Fibroblast of skin of scalp (primary cell): ENCODE measurements around the gene MAP3K13.
"Not testable (repeated sequence)": the region's sequence is repeated elsewhere in the genome, so short reads cannot be mapped to it uniquely, and the experiment has no call there.

ENCODE experiments used
- DNase-seq: peaks from one replicate; pipeline ENCODE4 v3.0.0-alpha.2; 2013

MAP3K13 gene

DNA sequence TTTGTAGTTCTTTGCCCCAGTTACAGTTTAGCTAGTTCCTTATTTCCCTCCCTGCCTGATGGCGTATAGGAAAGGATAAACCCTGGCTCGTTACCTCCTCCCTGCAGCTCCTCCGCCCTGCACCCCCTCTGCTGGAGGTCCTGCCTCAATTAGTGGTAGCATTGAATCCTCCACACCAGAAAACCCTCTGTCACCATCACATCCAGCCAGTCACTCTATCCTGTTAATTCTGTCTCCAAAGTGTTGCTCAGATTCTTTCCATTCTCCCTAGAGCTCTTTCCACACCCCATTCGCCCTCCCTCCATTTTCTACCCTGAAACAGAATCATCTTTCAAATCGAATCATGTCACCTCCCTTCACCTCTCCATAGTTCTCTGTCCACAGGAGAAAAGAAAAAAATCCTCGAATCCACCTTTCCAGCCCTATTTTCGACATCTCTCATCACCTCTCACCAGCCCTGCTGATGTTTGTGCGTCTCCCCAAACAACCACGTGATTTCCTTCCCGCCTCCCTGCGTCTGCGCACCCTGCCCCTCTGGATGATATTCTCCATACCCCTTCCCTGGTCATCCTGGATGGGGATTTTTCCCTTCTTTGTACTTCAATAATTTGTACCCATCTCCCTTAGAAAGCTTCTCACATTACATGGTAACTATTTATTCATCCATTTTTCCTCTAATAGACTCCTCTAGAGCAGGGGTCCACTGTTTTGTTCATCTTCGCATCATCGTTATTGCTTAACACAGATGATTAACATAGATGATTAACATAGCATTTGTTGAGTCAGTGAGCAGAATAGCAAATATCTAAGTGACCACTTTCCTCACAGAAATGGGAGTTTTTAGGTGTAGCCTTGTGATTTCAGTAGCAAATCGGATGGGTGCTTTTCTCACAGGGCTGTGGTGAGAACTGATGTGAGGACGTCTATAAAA is 37.1 kb downstream of the MAP3K13 start:
- no peak for DNase-seq

- DNase-seq = no peak
Observed at GRCh38 chr3:185400866-185401265, 37.9 kb downstream of the MAP3K13 start.

DNA sequence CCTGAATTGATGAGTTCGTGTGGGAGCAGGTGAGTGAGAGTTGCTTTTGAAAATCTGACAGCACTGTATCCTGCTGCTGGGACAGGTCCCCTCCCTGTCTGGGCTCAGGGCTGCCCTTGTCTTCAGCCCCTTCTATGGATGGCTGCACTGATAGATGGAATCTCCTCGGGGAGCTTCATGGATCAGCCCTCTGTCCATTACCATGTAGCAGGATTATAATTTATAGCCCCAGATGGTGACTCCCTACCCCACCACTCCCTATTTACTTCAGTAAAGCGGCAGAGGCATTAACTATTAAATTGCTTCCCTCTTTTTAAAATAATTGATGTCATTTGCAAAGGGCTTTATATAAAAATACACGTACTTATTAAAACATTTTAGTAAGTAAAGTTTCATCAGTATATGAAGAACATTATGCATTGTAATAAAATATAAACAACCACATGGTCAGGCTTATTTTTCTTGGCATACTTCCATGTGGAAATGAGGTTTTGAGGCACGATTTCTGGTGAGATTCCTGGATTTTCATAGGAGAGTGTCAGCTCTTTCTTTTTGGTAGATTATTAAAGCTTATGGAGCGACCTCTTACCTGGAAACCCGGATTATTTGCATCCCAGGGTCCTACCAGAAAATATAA is 38.5 kb downstream of the MAP3K13 start:
- DNase-seq = peak; percentile 33

- DNase-seq = peak; percentile 19
Observed at GRCh38 chr3:185402561-185402960, 39.6 kb downstream of the MAP3K13 start.

- no peak for DNase-seq
Observed at GRCh38 chr3:185403002-185403401, 40.1 kb downstream of the MAP3K13 start.

DNA sequence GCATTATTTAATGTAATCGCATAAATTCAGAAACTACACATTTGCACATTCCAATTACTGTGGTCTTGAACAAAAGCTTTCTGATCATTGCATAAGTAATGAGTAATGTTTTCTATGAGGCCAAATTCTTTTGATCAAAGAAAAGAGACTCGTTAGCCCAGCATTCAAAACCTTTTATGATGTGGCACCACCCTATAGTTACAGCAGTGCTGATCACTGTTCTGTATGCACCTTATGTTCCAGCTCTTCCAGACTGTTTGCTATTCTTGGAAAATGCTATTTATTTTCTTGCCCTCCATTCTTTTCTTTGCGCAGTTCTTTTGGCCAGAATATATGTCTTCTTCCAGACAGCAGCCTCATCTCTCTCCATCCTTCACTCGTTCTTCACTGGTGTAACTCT is 42.3 kb downstream of the MAP3K13 start:
- DNase-seq = no peak

GRCh38 chr3:185405664-185406063 is 42.7 kb downstream of the MAP3K13 start:
- DNase-seq = no peak

DNA sequence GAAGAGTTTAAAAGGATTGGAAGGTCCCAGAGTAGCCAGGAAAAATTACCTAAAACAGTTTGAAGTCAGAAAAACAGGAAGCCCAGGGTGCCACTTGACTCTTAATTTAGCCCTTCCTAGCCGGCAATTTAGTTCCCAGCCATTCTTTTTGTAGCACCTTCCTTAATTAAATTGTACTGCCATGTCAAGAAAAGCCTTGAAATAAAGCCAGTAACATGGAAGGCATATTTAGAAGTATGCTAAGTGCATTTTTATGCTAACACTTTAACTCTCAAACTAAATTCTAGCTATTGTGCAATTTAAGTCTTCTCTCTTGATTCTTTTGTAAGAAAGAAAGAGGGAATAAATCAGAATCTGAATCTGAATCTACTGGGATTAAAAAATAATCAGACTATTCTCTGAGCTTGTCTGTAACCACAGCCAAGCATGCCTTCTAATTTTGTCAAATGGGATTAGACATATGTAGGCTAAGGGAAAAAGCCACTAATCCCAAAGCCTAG is 43.2 kb downstream of the MAP3K13 start:
- no peak for DNase-seq

- DNase-seq = peak; percentile 18
Observed at GRCh38 chr3:185409957-185410356, 47.0 kb downstream of the MAP3K13 start.

DNA sequence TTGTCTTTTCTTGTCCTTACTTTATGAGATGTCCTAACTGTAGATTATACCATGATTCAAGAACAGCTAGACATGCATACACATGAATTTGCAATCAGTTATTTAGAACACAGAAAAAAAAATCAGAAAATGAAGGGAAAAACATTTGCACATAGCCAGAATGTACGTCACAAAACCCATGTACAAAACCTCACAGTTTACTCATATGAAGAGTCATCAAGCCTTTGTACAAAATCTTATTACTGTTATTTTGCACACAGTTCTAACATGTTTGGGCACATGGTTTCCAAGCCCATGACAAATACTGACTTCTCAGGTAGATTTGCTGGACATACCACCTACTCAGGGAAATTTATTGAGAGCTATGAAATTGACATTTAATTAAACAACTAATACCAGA is 48.2 kb downstream of the MAP3K13 start:
- DNase-seq = no peak

DNA sequence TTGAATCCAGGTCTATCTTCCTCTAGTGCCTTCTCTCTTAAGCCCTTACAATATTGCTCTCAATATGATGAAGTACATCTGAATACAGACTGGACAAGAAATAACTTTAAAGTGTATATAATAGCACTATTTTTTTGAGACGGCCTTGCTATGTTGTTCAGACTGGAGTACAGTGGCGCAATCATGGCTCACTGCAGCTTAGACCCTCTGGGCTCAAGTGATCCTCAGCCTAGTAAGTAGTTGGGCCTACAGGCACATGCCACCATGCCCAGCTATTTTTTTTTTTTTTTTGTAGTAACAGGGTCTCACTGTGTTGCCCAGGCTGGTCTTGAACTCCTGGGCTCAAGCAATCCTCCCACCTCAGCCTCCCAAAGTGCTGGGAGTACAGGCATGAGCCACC is 53.6 kb downstream of the MAP3K13 start:
- DNase-seq = no peak

GRCh38 chr3:185418561-185418977 is 55.6 kb downstream of the MAP3K13 start:
- DNase-seq = not testable (repeated sequence)

DNA sequence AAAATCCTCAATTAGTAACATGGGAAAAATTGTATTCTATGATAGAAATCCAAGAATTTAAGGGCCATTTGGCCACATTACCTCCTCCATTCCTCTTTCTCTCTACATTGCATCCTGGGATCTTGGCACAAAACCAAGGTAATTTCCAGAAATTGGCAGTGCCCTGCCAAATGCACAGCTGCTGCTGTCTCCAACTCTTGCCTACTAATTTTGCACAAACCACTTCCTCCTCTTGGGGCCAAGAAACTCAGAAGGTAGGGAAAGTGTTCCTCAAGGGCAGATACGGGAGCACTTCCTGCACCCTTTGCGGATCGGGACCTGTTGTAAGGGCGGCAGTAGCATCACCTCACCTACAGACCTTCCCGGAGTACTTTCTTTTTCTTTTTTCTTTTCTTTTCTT is 57.8 kb downstream of the MAP3K13 start:
- DNase-seq = peak; percentile 4

DNA sequence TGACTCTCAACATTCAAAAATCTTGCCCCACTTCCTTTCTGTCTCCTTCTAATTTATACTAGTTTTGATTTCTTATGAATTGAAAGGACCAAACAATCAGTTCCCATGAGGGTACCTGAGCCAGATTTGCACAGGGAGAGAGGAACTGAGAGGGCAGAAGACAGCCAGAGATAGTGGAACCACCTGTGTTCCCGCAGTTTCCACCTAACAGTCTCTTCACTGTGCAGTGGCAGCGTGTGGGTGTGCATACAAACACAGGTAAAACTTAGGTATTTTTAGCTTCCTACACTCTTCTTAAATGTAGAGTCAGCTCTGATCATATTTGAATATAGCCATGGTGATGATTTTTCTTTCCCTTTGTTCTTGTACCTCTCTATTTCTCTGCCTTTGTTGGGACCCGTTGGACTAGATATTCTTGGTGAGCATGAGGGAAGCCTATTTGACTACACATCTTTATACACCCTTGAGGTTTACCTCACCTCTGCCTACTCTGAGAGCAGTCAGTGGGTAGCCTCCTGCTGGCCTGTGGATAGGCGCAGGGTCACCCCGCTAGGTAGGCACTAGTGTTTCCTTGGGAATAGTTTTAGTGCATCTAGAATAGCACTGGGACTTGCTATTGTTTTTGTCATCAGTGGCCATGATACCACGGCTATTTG is 58.8 kb downstream of the MAP3K13 start:
- DNase-seq = no peak

DNA sequence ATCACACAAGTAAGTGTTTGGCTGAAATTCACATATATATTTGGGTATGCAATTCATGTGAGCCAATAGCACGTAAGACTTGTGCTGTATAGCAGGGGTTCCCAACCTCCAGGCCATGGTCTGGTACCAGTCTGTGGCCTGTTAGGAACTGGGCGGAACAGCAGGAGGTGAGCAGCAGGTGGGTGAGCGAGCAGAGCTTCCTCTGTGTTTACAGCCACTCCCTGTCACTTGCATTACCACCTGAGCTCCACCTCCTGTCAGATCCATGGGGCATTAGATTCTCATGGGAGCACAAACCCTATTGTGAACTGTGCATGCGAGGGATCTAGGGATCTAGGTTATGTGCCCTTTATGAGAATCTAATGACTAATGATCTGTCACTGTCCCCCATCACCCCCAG is 59.7 kb downstream of the MAP3K13 start:
- no peak for DNase-seq

DNA sequence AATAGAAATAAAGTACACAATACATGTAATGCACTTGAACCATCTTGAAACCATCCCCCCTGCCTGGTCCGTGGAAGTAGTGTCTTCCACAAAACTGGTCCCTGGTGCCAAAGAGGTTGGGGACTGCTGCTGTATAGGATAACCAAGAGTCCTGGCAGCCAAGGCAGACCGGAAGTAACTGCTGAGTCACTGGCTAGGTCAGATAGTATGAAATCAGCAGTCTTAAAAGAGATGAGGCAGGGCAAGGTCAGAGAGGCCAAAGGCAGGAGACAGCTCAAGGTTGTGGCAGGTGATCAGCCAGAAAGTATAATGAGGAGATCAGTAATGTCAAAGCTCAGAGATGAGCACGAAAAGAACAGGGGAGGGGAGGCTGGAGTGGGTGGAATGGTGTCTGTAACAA is 60.2 kb downstream of the MAP3K13 start:
- no peak for DNase-seq

- no peak for DNase-seq
Observed at GRCh38 chr3:185424435-185424834, 61.5 kb downstream of the MAP3K13 start.

DNA sequence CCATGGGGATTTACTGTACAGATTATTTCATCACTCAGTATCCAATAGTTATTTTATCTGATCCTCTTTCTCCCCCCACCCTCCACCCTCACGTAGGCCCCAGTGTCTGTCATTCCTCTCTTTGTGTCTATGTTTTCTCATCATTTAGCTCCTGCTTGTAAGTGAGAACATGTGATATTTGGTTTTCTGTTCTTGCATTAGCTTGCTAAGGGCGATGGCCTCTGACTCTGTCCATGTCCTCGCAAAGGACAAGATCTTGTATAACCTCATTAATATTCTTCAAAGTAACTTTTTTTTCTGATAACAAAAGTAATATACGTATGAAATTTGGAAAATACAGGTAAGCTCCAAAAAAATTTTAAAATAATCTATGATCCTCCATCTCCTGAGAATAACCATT is 67.4 kb downstream of the MAP3K13 start:
- DNase-seq = no peak

DNA sequence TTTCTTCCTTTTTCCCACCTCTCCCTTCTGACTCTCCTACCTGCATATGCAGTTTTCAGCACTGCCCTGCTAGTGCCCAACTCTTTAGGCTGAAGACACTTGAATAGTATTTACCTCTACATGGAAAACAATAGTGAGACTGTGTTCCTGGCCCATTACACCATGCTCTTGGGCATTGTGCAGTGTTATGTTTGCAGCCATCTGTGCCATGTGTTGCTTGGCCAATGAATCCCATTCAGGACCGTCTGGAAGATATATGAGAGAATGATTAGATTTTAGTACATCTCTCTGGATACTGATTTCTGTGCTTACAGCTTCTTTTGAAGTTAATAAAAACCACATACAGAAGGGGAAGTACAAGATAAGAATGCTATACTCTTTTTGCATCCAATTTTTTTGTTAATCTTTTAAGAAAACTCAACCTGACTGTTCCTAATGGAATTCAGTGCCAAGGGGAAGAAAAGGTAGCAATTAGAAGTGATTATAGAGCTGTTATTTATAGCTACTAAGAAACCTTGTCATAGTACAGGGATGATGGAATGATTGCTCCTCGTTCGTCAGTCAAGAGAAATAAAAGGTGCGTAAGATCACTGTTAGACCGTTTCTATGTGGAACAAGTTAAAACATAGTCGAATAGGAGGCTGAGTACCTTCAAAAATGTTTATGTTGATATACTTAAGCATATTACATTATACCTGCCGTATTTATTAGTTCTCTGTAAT is 77.0 kb downstream of the MAP3K13 start:
- no peak for DNase-seq

DNA sequence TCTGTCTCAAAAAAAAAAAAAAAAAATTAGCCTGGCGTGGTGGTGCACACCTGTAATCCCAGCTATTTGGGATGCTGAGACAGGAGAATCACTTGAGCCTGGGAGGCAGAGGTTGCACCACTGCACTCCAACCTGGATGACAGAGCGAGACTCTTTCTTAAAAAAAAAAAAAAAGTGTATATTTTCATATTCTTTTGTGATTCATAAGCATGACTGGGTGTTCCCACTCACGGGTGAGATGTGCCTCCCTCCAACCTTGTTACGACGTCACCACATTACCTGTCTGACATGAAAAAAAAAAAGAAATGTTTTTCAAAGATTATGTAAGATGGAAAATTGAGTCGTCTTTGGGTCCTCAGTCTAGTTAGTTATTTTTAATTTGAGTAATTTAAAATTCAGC is 79.1 kb downstream of the MAP3K13 start:
- no peak for DNase-seq

DNA sequence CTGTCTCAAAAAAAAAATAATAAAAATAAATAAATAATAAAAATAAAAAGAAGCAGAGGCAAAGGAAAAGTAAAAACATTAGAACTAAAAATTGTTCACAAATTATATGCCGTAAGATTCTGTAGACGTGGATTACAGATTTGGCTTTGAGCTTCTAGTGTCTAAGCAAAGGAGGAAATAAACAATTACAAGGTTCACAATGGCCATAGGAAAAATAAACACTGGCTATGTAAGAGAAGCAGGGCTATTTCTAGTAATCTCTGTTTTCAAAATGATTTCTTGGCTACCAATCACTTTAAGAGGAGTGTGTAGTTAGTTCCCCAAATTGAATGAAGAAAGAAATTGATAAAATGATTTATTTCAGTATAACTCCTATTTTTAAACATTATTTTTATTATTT is 81.4 kb downstream of the MAP3K13 start:
- no peak for DNase-seq

DNA sequence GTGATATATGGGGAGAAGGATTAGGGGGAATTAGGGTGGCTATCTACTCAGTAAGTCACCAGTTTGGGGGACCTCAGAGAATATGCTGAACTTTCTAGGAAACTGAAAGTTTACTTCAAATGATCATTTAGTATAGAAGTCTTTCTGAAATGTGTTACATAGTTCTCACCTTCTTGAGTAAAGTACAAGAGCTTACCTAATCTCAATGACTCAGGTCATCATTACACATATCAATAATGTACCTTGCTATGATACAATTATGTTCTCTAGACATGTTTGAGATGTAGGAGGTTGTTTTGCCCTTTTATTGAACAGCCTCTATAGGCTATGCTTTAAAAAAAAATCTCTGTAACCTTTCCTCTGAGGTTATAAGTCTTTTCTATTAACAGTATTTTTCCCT is 85.2 kb downstream of the MAP3K13 start:
- no peak for DNase-seq

DNA sequence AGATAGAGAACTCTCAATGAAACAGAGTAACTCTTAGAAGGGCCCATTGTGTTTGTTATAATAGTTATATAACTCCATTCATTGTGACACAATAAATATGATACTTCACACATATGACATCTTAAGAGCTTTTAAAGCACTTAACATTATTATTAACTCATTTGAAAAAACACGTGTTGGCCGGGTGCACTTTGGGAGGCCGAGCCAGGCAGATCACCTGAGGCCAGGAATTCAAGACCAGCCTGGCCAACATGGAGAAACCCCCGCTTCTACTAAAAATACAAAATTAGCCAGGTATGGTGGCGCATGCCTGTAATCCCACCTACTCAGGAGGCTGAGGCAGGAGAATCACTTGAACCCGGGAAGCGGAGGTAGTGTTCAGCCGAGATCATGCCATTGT is 88.5 kb downstream of the MAP3K13 start:
- DNase-seq = not testable (repeated sequence)
